Prostate gland (tissue), 2 donors: ENCODE measurements around the gene TMEM250. TPM values are rescaled to one million over a fixed set of nuclear protein-coding genes. Genes with fewer than 3 reads are reported as not detected.
A peak's percentile ranks its signal among the peaks of the same experiment; 100 is the strongest.

Experiments used
- DNase-seq: peaks from one replicate; pipeline ENCODE4 v3.0.0-alpha.2; 2019; ENCODE audit warnings: low spot score
- H3K27ac ChIP-seq, 2 donors: fragments of 200-600 bp; sonication (generic); 2 replicates each; pipeline ENCODE4 v1.5.1; 2017 to 2019
- H3K27me3 ChIP-seq: fragments of 200-600 bp; sonication (generic); replicated peaks from 2 replicates; pipeline ENCODE4 v1.5.1; 2019; ENCODE audit not compliant: insufficient read depth
- H3K36me3 ChIP-seq, 2 donors: fragments of 200-600 bp; sonication (generic); 1 replicate in 1 of 2; 2 replicates in 1 of 2; pipeline versions ENCODE4 v1.5.1 to v1.8.1; 2017 to 2019
- H3K4me1 ChIP-seq: fragments of 200-600 bp; sonication (generic); replicated peaks from 2 replicates; pipeline ENCODE4 v1.5.1; 2019
- H3K4me3 ChIP-seq, 2 donors: fragments of 200-600 bp; sonication (generic); 2 replicates each; pipeline ENCODE4 v1.5.1; 2017 to 2019
- H3K9me3 ChIP-seq: fragments of 200-600 bp; sonication (generic); 2 replicates; pipeline ENCODE4 v1.5.1; 2017
- POLR2A ChIP-seq: fragments of 450-650 bp; IDR thresholded peaks from one replicate; pipeline ENCODE4 v1.6.1; 2016; ENCODE audit warnings: antibody characterized with exemption, mild to moderate bottlenecking
- POLR2AphosphoS5 ChIP-seq: sonication (generic); formaldehyde crosslinking; IDR thresholded peaks from one replicate; pipeline ENCODE4 v1.6.1; 2017; ENCODE audit warnings: antibody characterized with exemption
- WGBS: methylation state at CpG from one replicate; pipeline ENCODE4 v1.1.5; 2018; 5-methylcytosine and 5-hydroxymethylcytosine counted together
- intact Hi-C: fragments of 100-400 bp; cut with DNase I; formaldehyde crosslinking; loops from one replicate; pipeline ENCODE4 v1.14.2; 2022
- total RNA-seq, 2 donors: library from RNA; depleted of rRNA; stranded (reverse); fragments of >200 nt; gene quantifications; one replicate each; pipeline ENCODE4 v1.1.0, GENCODE V29; 2016
- TF ChIP-seq, protein P1 (sequence below), 4 experiments: fragments of 200-600 bp in 2 of 4; fragments of 450-650 bp in 2 of 4; sonication (generic) in 2 of 4; IDR thresholded peaks; 1 replicate in 3 of 4; 2 replicates in 1 of 4; pipeline ENCODE4 v1.5.1; 2016 to 2019; ENCODE audit warnings: antibody characterized with exemption in 4 of 4, mild to moderate bottlenecking in 2 of 4, moderate library complexity in 2 of 4

TMEM250 gene
- total RNA-seq, 2 donors from 2014 or later = 44.7 to 65.1 TPM

DNA sequence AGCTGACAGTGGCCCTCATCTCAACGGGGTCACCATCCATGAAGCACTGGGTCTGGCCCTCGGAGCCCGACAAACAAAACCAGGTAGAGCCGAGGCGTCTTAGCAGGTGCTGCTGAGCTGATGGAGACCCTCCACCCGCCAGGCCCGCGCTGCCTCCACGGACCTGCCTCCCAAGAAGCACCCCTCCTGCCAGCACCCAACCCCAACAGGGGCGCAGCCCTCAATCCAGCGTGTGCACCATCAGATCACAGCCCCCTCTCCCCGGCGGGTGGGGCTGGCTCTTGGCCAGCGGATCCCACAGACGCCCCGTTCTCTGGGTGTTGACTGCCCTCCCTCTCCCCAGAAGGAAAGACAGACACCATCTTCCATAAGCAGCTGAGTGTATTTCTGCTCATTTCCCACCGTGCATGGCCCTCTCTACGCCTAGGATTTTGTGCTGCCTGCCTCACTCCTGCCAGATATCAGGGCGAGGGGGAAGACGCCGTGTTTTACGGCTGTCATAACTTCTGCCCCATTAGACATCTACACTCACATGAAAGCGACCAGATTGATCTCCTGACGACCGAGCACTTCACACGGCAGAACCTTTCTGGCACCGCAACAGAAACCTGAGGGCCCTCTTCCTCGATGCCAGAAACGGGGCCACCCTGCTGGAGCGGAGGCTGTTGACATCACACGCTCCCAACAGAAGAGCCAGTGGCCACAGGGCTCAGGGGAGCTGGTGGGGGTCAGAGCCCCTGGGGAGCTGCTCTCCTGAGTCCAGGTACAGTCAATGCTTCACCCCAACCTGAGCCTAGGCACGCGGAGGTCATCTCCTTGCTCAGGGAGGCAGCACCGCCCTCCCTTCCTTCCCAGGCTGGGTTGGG, 35.9 kb downstream of the TMEM250 start:
- TF ChIP-seq, protein P1, sequence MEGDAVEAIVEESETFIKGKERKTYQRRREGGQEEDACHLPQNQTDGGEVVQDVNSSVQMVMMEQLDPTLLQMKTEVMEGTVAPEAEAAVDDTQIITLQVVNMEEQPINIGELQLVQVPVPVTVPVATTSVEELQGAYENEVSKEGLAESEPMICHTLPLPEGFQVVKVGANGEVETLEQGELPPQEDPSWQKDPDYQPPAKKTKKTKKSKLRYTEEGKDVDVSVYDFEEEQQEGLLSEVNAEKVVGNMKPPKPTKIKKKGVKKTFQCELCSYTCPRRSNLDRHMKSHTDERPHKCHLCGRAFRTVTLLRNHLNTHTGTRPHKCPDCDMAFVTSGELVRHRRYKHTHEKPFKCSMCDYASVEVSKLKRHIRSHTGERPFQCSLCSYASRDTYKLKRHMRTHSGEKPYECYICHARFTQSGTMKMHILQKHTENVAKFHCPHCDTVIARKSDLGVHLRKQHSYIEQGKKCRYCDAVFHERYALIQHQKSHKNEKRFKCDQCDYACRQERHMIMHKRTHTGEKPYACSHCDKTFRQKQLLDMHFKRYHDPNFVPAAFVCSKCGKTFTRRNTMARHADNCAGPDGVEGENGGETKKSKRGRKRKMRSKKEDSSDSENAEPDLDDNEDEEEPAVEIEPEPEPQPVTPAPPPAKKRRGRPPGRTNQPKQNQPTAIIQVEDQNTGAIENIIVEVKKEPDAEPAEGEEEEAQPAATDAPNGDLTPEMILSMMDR (IDR thresholded peaks at IDR 0.05) = no peak
- no peak for TF ChIP-seq POLR2AphosphoS5
- no peak for TF ChIP-seq POLR2A
- WGBS = 71% methylated on average over 33 of the region's 34 CpGs
- DNase-seq = no peak
- Histone ChIP-seq H3K4me3 (no peak overlapping the region), H3K27me3 (no peaks in the 10 kb centered on the region), H3K36me3 (no peaks in the 10 kb centered on the region), H3K9me3 (no peaks in the 10 kb centered on the region), H3K4me1 (peaks cover 11% of the 10 kb centered on the region), H3K27ac (no peak overlapping the region)
- intact Hi-C loops = no loop called here

DNA sequence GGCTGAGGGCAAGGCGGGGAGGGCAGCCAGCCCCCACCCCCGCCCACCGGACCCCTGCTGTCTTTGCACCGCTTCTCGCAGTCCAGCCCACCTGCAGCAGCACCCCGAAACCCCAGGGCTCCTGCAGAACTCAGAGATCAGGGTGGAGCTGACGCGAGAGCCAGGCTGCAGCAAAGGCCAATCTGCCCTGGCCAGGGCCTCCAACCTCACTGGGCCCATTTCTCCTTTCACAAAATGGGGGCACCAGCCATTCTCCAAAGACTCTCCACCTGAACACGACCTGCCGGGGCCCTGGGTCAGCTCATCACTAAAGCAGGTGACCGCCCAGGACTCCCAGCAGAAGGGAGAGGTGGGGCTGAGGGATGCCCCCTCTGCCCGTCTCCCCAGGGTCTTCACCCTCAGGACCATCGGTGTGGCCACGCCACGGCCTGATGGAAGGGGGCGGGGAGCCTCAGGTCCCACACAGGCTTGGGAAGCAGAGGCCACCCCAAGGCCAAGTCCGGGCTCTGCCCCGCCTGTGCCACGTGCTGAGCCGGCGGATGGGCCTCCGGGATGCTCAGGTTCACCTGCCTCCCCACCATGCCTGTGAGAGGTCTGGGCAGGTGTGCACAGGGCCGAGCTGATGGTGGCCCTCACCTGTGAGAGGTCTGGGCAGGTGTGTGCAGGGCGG, 36.7 kb downstream of the TMEM250 start:
- no peaks in the 10 kb centered on the region for H3K36me3 ChIP-seq
- DNase-seq = no peak
- H3K4me1 ChIP-seq = peaks cover 11% of the 10 kb centered on the region
- no peak overlapping the region for H3K4me3 ChIP-seq
- intact Hi-C loops = no loop called here
- H3K27ac ChIP-seq = peak overlapping the region in 1 of 2 donors; percentile 11
- no peak for TF ChIP-seq POLR2AphosphoS5
- H3K27me3 ChIP-seq = no peaks in the 10 kb centered on the region
- WGBS = 71% methylated on average over 21 of the region's 24 CpGs
- H3K9me3 ChIP-seq = no peaks in the 10 kb centered on the region

DNA sequence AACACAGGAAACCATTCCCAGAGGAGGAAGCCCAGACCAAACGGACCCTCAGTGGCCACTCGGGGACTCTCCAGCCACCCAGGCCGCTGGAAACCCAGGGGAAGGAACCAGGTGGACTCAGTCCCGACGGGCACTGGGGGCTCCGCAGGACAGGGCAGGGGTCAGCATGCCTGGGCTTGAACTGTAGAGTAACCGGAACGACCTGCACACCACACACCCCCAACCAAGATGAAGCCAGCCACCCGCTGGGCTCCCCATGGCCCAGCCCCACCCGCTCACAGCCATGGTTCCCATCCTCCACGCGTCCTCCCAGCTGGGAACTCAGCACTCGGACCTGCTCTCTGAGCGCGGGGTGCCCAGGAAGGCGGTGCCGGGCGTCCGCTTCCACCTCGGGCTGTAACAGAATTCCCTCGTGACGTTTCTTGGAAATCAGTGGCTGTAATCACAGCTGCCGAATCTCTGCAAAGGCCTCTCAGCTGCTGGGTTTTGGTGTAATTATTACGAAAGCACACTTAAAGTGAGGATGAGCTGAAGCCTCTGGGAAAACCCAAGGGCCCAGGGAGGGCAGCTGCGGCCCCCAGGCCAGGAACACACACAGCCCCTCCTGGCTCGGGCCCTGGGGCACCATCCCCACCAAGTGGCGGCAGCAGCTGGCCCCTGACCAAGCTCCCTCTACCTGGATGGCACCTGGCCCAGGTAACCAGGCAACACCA, 37.4 kb downstream of the TMEM250 start:
- H3K9me3 ChIP-seq = no peaks in the 10 kb centered on the region
- peak overlapping the region in 1 of 2 donors; percentile 11 for H3K27ac ChIP-seq
- DNase-seq = no peak
- 36% methylated on average over 20 of the region's 27 CpGs for WGBS
- intact Hi-C loops = no loop called here
- peaks cover 11% of the 10 kb centered on the region for H3K4me1 ChIP-seq
- TF ChIP-seq POLR2AphosphoS5 (peak; percentile 18), POLR2A (no peak)
- H3K36me3 ChIP-seq = no peaks in the 10 kb centered on the region
- H3K27me3 ChIP-seq = no peaks in the 10 kb centered on the region
- H3K4me3 ChIP-seq = no peak overlapping the region

DNA sequence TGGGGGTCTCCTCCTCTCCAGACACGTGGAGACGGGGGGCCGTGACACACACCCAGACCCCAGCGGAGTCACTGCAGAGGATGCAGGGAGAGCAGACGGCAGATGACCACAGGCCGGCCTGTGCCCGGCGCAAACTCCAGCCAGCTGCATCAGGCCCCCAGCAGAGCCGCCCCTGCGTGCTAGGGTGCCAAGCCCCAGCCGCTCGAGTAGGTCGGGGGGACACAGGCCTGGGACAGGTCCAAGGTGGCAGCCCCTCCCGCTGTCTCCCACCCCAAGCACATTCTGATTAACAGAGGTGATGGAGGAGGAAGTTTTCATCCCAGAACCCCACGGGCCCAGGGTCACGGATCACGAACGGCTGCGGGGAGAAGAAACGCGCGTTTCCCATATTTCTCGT, 38.0 kb downstream of the TMEM250 start:
- 88% methylated on average over 23 of the region's 23 CpGs for WGBS
- intact Hi-C loops = no loop called here

DNA sequence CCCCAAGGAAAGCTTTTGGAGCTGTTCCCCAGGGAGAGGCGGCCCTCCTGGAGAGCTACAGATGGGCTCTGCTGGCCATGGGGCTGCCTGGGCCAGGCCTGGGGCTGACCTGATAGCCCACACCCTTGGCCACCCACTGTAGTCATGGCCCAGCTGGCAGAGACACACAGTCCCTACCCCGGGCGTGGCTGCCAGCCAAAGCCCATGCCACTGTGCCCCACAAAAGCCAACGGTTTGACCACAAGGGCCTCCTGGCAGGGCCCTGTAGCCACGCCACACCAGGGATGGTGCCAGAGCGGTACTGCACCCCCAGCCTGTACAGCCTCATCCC, 38.8 kb downstream of the TMEM250 start:
- H3K4me1 ChIP-seq = peaks cover 11% of the 10 kb centered on the region
- no peaks in the 10 kb centered on the region for H3K9me3 ChIP-seq
- no peak overlapping the region for H3K4me3 ChIP-seq
- H3K27ac ChIP-seq = peak overlapping the region in 1 of 2 donors; percentile 11
- TF ChIP-seq POLR2AphosphoS5 (no peak), POLR2A (no peak)
- TF ChIP-seq, protein P1 (IDR thresholded peaks at IDR 0.05) = no peak
- intact Hi-C loops = no loop called here
- no peak for DNase-seq
- no peaks in the 10 kb centered on the region for H3K27me3 ChIP-seq
- H3K36me3 ChIP-seq = no peaks in the 10 kb centered on the region
- 79% methylated on average over 6 of the region's 6 CpGs for WGBS

More for the DNA sequence above, 38.0 kb downstream of the TMEM250 start:
- DNase-seq = no peak
- Histone ChIP-seq H3K27me3 (no peaks in the 10 kb centered on the region), H3K27ac (peak overlapping the region in 1 of 2 donors; percentile 11), H3K4me1 (peaks cover 11% of the 10 kb centered on the region), H3K36me3 (no peaks in the 10 kb centered on the region), H3K9me3 (no peaks in the 10 kb centered on the region), H3K4me3 (no peak overlapping the region)
- TF ChIP-seq, protein P1 (IDR thresholded peaks at IDR 0.05) = no peak
- TF ChIP-seq POLR2AphosphoS5 (no peak), POLR2A (no peak)
